Nephron progenitor cell (in vitro differentiated cells): ENCODE results near the gene STXBP6.

Experiments
- DNase-seq: peaks from one replicate; pipeline ENCODE4 v3.0.0; 2021
- H3K27ac Mint-ChIP-seq: 2 replicates; pipeline ENCODE4 v1.8.0; 2021; ENCODE audit warnings: mild to moderate bottlenecking, moderate library complexity, mixed read lengths
- H3K27me3 Mint-ChIP-seq: 2 replicates; pipeline ENCODE4 v1.8.0; 2021; ENCODE audit warnings: mild to moderate bottlenecking, low read depth, mixed read lengths; ENCODE audit not compliant: poor library complexity
- H3K36me3 Mint-ChIP-seq: 2 replicates; pipeline ENCODE4 v1.8.0; 2021; ENCODE audit warnings: low read depth, mixed read lengths
- H3K4me1 Mint-ChIP-seq: 2 replicates; pipeline ENCODE4 v1.8.0; 2021; ENCODE audit warnings: mixed read lengths
- H3K4me3 Mint-ChIP-seq: 2 replicates; pipeline ENCODE4 v1.8.0; 2021; ENCODE audit warnings: mild to moderate bottlenecking, moderate library complexity, mixed read lengths
- H3K9me3 Mint-ChIP-seq: 2 replicates; pipeline ENCODE4 v1.8.0; 2021; ENCODE audit warnings: mild to moderate bottlenecking, moderate library complexity, mixed read lengths
- CTCF ChIP-seq: fragments of 200-600 bp; sonication (generic); IDR thresholded peaks from 2 replicates; pipeline ENCODE4 v1.5.0; 2021; ENCODE audit warnings: antibody characterized with exemption

Gene STXBP6

GRCh38 chr14:24952851-24953666, 96.9 kb downstream of the STXBP6 start:
- H3K4me1 Mint-ChIP-seq: peaks cover 35% of the 10 kb centered on the region
- H3K27ac Mint-ChIP-seq: peak overlapping the region; percentile 60
- H3K27me3 Mint-ChIP-seq: no peaks in the 10 kb centered on the region
- H3K36me3 Mint-ChIP-seq: peaks cover 14% of the 10 kb centered on the region
- peaks cover 8% of the 10 kb centered on the region for H3K9me3 Mint-ChIP-seq
- TF ChIP-seq CTCF: peak; percentile 17
- no peak overlapping the region for H3K4me3 Mint-ChIP-seq
- no peak for DNase-seq

GRCh38 chr14:24948261-24948847, 101.6 kb downstream of the STXBP6 start:
- Mint-ChIP-seq H3K27ac (no peak overlapping the region), H3K36me3 (peaks cover 11% of the 10 kb centered on the region), H3K9me3 (peaks cover 5% of the 10 kb centered on the region), H3K4me3 (no peak overlapping the region), H3K4me1 (peaks cover 14% of the 10 kb centered on the region), H3K27me3 (peaks cover 8% of the 10 kb centered on the region)
- no peak for TF ChIP-seq CTCF
- no peak for DNase-seq

GRCh38 chr14:24947131-24947530, 102.8 kb downstream of the STXBP6 start:
- no peak for DNase-seq
- Mint-ChIP-seq H3K4me3 (no peak overlapping the region), H3K36me3 (no peaks in the 10 kb centered on the region), H3K4me1 (peaks cover 19% of the 10 kb centered on the region), H3K9me3 (no peaks in the 10 kb centered on the region), H3K27me3 (peaks cover 8% of the 10 kb centered on the region), H3K27ac (no peak overlapping the region)
- no peak for TF ChIP-seq CTCF

- H3K27ac Mint-ChIP-seq: no peak overlapping the region
- no peaks in the 10 kb centered on the region for H3K9me3 Mint-ChIP-seq
- no peak for DNase-seq
- TF ChIP-seq CTCF: no peak
- no peak overlapping the region for H3K4me3 Mint-ChIP-seq
- peaks cover 24% of the 10 kb centered on the region for H3K4me1 Mint-ChIP-seq
- peaks cover 11% of the 10 kb centered on the region for H3K27me3 Mint-ChIP-seq
- peaks cover 4% of the 10 kb centered on the region for H3K36me3 Mint-ChIP-seq
These were observed 105.1 kb downstream of the STXBP6 start for GRCh38 chr14:24944800-24945199.

GRCh38 chr14:24943024-24943423, 106.9 kb downstream of the STXBP6 start:
- peaks cover 11% of the 10 kb centered on the region for H3K27me3 Mint-ChIP-seq
- no peak overlapping the region for H3K27ac Mint-ChIP-seq
- peaks cover 24% of the 10 kb centered on the region for H3K4me1 Mint-ChIP-seq
- H3K36me3 Mint-ChIP-seq: peaks cover 4% of the 10 kb centered on the region
- no peak for DNase-seq
- H3K9me3 Mint-ChIP-seq: no peaks in the 10 kb centered on the region
- H3K4me3 Mint-ChIP-seq: no peak overlapping the region
- no peak for TF ChIP-seq CTCF

GRCh38 chr14:24941719-24942118, 108.2 kb downstream of the STXBP6 start:
- Mint-ChIP-seq H3K4me3 (no peak overlapping the region), H3K36me3 (peaks cover 4% of the 10 kb centered on the region), H3K27ac (no peak overlapping the region), H3K9me3 (no peaks in the 10 kb centered on the region), H3K27me3 (peaks cover 5% of the 10 kb centered on the region), H3K4me1 (peaks cover 24% of the 10 kb centered on the region)
- TF ChIP-seq CTCF: no peak
- DNase-seq: no peak
